GM10266 (cell line): ENCODE measurements around the gene TRNT1.
A peak's percentile ranks its signal among the peaks of the same experiment; 100 is the strongest.

ENCODE experiments used
- DNase-seq: peaks from one replicate; pipeline ENCODE4 v3.0.0; 2012; ENCODE audit errors: extremely low spot score
- CTCF ChIP-seq: IDR thresholded peaks from 2 replicates; pipeline ENCODE4 v1.5.1; 2012; ENCODE audit warnings: mild to moderate bottlenecking, low read depth; ENCODE audit not compliant: control insufficient read depth, insufficient read depth; ENCODE audit errors: missing control alignments

TRNT1 gene

GRCh38 chr3:3189961-3190360 lies 63.2 kb downstream of the TRNT1 start:
- no peak for TF ChIP-seq CTCF
- DNase-seq, result no peak

DNA sequence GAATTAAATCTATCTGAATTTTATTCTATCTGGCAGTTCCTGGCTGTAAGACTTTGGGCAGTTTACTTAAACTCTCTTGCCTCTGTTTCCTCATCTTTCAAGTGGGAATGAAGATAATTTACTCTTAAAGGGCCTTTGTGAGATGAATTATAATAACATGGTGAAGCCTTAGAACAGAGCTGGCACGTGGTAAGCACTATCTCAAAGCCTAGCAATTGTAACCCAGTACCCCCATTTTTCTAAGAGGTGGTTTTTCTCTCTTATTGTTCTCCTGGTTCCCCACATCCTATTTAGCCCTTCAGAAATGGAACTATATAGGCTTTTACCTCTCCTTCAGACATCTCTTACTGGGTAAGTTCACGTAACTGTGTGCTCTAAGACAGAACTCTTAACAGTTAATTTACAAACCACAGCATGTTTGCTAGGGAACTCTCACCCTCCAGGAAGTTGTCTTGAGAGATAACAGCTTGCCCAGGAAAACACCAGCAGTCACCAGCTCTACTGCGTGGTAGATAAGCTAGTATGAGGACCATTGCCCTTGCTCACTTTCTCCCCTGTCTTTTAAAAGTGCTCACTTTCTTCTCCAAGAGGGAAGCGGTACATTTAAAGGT lies 65.0 kb downstream of the TRNT1 start:
- no peak for DNase-seq
- no peak for TF ChIP-seq CTCF

DNA sequence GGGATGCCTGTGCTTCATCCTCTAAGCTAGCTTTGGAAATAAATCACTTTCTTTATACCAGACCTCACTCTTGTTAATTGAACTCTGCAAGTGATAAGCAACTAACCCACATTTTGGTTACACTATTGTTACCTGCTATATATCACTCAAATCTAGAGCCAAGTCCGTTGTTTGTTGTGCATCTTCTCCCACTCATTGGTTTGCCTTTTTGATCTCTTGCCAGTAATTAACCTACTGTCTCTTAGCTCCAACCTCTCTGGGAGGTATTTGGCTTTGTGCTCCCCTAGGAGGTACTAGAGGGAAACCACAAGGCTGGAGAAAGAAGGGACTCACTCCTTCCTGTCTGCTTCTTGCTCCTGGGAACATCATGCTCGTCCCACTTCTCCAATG lies 65.5 kb downstream of the TRNT1 start:
- DNase-seq, result no peak
- no peak for TF ChIP-seq CTCF

DNA sequence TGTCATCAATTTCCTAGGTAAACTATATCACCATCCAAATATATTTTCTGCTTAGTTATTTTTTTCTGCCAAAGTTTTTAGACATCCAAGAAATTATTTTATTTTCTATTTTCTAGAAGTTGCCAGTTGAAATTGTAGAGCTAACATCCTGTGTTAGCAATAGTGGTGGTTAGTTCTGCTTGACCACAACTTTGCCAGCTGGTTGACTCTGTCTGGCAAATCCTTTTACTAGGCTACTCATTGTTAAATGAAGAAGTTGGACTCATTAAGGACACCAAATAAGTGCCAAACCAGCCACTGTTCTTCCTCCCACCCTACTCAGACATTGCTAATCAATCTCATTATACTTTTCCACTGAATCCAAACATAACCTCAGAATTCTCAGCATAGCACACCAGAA lies 68.1 kb downstream of the TRNT1 start:
- DNase-seq, result no peak
- no peak for TF ChIP-seq CTCF

DNA sequence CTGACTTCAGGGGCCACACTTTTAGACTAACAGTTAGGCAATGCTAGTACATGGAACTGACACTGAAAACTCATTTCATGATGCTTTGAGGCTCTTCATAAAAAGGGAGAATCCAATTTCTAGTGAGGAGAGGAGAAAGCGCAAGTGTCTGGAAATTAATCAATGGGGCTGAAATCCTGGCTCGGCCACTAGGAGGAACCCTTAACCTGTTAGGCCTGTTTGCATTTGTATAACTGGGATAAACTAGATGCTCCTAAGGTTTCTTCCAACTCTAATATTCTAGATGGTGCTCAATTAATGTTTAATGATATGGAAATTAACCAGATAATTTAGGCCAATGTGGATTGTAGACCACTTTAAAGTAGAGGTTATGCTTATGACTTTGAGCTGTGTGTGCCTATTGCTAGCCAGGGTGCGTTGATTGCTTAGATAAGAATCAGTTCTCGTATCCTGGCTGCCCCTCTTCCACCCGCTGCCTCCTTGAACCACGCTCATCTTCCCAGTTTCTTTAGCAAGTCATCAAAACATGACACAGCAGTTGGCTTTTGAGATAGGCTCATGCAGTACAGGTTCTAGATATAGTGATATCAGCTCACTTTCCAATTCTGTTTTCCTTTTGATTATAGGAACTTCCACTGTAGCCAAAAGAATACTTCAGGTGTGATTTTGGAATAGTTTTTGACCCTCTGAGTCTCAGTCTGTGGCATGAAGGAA lies 69.6 kb downstream of the TRNT1 start:
- TF ChIP-seq CTCF, result peak; percentile 48
- no peak for DNase-seq
